ENCODE data around the gene RUSC1.

GRCh38 chr1:155352631-155353030 is 31.9 kb downstream of the RUSC1 start:
- TF ChIP-seq JUN (IDR thresholded peaks at IDR 0.05; ENCODE audit: low read depth, low read length) (no peak), ATF2 (IDR thresholded peaks at IDR 0.05; ENCODE audit: low read length) (no peak), SP1 (IDR thresholded peaks at IDR 0.05; ENCODE audit: low read depth, low read length) (no peak), EP300 (IDR thresholded peaks at IDR 0.05; ENCODE audit: borderline replicate concordance in 1 of 2, low read depth in 2 of 2, low read length in 2 of 2) (no peak), CHD2 (IDR thresholded peaks at IDR 0.05; ENCODE audit: low read length) (no peak), POLR2AphosphoS5 (IDR thresholded peaks at IDR 0.05; ENCODE audit: low read depth, low read length) (no peak), RFX5 (IDR thresholded peaks at IDR 0.05; ENCODE audit: borderline replicate concordance, low read depth, low read length) (no peak), CTCF (IDR thresholded peaks at IDR 0.05; ENCODE audit: control extremely low read depth in 1 of 3, insufficient read depth in 1 of 3, low read depth in 1 of 3, low read length in 3 of 3) (no peak), MAX (IDR thresholded peaks at IDR 0.05) (no peak), RAD21 (IDR thresholded peaks at IDR 0.05 in 1 of 2, conservative IDR thresholded peaks at IDR 0.05 in 1 of 2; ENCODE audit: low read depth in 2 of 2, low read length in 2 of 2) (no peak), GABPA (IDR thresholded peaks at IDR 0.05; ENCODE audit: borderline replicate concordance, insufficient read depth, low read length) (no peak), POLR2A (IDR thresholded peaks at IDR 0.05; ENCODE audit: control extremely low read depth in 1 of 2, low read depth in 2 of 2, low read length in 2 of 2) (no peak)
